HAP-1 (cell line): ENCODE measurements around the gene PARP12.
"Not testable (repeated sequence)": the region's sequence is repeated elsewhere in the genome, so short reads cannot be mapped to it uniquely, and the experiment has no call there.

Source experiments
- DNase-seq, 2 experiments: peaks; one replicate each; pipeline ENCODE4 v3.0.0-alpha.2; 2016 to 2020; ENCODE audit warnings: low spot score in 2 of 2
- H3K27me3 ChIP-seq: fragments of 250-450 bp; sonication (Bioruptor Pico); 2 replicates; pipeline ENCODE4 v1.5.1; 2020; ENCODE audit warnings: low read depth, mild to moderate bottlenecking, moderate library complexity
- H3K36me3 ChIP-seq: fragments of 250-450 bp; sonication (Bioruptor Pico); replicated peaks from 2 replicates; pipeline ENCODE4 v1.5.1; 2020; ENCODE audit warnings: mild to moderate bottlenecking
- H3K4me1 ChIP-seq: fragments of 250-450 bp; sonication (Bioruptor Pico); 2 replicates; pipeline ENCODE4 v1.5.1; 2020; ENCODE audit warnings: mild to moderate bottlenecking
- H3K4me3 ChIP-seq: fragments of 250-450 bp; sonication (Bioruptor Pico); 2 replicates; pipeline ENCODE4 v1.5.1; 2020; ENCODE audit warnings: mild to moderate bottlenecking, moderate library complexity
- H3K9me3 ChIP-seq: fragments of 250-450 bp; sonication (Bioruptor Pico); 2 replicates; pipeline ENCODE4 v1.5.1; 2020; ENCODE audit warnings: mild to moderate bottlenecking, moderate library complexity
- in situ Hi-C: fragments of 300-500 bp; cut with MboI; formaldehyde crosslinking; loops from 3 replicates; pipeline ENCODE4 v1.14.3; 2020; ENCODE audit warnings: low sequenced_read_pairs, inconsistent platforms, mixed read lengths

PARP12 gene, protein sequence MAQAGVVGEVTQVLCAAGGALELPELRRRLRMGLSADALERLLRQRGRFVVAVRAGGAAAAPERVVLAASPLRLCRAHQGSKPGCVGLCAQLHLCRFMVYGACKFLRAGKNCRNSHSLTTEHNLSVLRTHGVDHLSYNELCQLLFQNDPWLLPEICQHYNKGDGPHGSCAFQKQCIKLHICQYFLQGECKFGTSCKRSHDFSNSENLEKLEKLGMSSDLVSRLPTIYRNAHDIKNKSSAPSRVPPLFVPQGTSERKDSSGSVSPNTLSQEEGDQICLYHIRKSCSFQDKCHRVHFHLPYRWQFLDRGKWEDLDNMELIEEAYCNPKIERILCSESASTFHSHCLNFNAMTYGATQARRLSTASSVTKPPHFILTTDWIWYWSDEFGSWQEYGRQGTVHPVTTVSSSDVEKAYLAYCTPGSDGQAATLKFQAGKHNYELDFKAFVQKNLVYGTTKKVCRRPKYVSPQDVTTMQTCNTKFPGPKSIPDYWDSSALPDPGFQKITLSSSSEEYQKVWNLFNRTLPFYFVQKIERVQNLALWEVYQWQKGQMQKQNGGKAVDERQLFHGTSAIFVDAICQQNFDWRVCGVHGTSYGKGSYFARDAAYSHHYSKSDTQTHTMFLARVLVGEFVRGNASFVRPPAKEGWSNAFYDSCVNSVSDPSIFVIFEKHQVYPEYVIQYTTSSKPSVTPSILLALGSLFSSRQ

DNA sequence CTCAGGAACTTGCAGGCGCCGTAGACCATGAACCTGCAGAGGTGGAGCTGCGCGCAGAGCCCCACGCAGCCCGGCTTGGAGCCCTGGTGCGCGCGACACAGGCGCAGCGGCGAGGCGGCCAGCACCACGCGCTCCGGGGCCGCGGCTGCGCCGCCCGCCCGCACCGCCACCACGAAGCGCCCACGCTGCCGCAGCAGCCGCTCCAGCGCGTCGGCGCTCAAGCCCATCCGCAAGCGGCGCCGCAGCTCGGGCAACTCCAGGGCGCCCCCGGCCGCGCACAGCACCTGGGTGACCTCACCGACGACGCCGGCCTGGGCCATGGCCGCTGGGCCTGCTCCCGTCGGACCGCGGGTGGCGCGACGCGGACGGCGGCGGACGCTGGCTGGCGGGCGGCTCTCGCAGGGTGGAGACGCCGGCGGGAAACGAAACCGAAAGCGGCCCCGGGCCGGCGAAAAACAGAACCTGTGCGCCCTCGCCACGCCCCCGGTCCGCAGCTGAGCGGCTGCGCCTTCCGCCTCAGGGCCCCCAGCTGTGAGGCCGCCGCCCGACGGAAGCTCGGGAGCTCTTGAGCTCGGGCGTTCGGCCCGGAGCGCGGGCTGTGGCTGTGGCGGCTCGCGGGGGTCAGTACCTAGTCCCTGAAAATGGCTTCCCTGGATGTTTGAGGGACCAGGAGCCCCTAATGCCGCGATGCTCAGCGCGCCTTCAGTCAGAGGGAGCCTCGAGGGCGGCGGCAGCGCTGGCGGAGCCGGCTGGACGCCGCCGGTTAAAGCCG lies at the start of gene PARP12:
Gene PARP12, minus strand, starts transcription at position 424 of the 772 bp plus-strand sequence. Its CDS starts 104 bp downstream, at position 320.
- no peaks in the 10 kb centered on the region for H3K36me3 ChIP-seq
- 0 out of 2 replicates have a peak, but pooled peaks cover 2% of the 10 kb centered on the region for H3K9me3 ChIP-seq
- no peaks in the 10 kb centered on the region for H3K27me3 ChIP-seq
- in situ Hi-C loops = no loop called here
- peak within 1 kb of the TSS; percentile 40 for H3K4me3 ChIP-seq
- H3K4me1 ChIP-seq = no peaks in the 10 kb centered on the region
- peak; percentile 43 to 80 for DNase-seq

DNA sequence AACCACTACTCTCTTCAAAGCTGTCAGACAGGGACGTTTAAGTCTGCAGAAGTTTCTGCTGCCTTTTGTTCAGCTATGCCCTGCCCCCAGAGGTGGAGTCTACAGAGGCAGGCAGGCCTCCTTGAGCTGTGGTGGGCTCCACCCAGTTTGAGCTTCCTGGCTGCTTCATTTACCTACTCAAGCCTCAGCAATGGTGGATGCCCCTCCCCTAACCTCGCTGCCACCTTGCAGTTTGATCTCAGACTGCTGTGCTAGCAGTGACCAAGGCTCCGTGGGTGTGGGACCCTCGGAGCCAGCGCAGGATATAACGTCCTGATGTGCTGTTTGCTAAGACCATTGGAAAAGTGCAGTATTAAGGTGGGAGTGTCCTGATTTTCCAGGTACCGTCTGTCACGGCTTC lies 46.0 kb upstream of the PARP12 start:
- H3K27me3 ChIP-seq, H3K4me1 ChIP-seq, DNase-seq, H3K4me3 ChIP-seq, in situ Hi-C loops, H3K36me3 ChIP-seq, H3K9me3 ChIP-seq: not testable (repeated sequence)

DNA sequence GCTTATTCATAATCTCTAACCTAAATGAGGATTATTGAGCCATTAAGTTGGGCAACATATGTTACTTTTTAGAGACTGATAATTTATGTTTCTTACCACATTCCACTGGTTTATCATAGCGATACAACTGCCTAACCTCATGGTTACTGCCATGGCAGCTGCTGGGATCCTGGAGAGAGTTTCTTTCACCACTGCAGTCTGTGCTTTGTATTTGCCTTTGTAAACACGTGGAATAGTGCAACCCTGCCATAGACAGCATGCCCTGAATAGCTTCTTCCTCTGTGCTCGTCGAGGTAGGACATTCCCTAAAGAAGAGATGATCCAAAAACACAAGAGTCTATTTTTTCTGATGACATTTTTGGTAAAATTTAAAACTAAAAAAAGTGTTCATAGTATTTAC lies 33.7 kb upstream of the PARP12 start:
- no peak for DNase-seq
- Histone ChIP-seq H3K9me3 (no peaks in the 10 kb centered on the region), H3K36me3 (no peaks in the 10 kb centered on the region; the same call in 1 of the 2 replicates), H3K4me3 (no peak overlapping the region), H3K4me1 (no peaks in the 10 kb centered on the region), H3K27me3 (no peaks in the 10 kb centered on the region)
- in situ Hi-C loops = no loop called here

DNA sequence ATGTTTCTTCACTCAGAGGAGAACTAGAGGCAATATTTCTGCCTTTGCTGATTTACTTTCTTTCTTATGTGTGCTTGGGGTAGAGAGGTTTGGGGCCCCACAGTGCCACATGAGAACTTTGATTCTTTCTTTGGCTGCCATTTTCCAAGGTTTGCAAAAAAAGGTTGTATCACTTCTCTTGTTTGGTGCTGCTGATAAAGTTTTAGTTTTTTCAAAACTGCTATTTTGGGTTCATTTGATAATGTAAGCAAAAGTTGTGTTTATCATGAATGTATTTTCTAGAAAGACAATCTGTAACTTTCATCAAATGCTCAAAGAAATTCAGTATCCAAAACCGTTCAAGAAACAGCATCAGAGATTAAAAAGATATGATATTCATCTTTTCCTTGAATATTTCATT lies 30.6 kb upstream of the PARP12 start:
- no peaks in the 10 kb centered on the region for H3K9me3 ChIP-seq
- no peak overlapping the region for H3K4me3 ChIP-seq
- no peak for DNase-seq
- no peaks in the 10 kb centered on the region for H3K4me1 ChIP-seq
- H3K36me3 ChIP-seq = no peaks in the 10 kb centered on the region; the same call in 1 of the 2 replicates
- H3K27me3 ChIP-seq = no peaks in the 10 kb centered on the region
- in situ Hi-C loops = no loop called here

DNA sequence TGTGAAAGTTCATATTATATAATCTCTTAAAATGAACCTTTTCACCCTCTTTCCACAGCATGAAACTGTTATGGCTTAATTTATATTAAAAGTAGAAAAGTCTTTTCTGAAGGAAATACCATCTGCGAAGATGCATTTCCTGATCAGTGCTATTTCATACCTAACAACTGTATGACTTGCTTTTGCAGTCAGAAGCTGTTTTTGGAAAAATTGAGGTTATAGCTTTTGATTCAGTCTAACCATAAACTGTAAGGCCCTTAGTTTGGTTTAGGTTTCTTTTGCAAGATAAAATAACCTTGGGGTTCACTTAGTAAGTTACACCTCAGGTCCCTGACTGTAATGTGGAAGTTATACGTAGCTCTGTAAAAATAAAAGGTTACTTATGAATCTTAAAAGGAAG lies 22.7 kb upstream of the PARP12 start:
- no peaks in the 10 kb centered on the region for H3K27me3 ChIP-seq
- no peaks in the 10 kb centered on the region for H3K9me3 ChIP-seq
- no peak overlapping the region for H3K4me3 ChIP-seq
- no peak for DNase-seq
- H3K36me3 ChIP-seq = no peaks in the 10 kb centered on the region
- no peaks in the 10 kb centered on the region for H3K4me1 ChIP-seq
- in situ Hi-C loops = no loop called here

DNA sequence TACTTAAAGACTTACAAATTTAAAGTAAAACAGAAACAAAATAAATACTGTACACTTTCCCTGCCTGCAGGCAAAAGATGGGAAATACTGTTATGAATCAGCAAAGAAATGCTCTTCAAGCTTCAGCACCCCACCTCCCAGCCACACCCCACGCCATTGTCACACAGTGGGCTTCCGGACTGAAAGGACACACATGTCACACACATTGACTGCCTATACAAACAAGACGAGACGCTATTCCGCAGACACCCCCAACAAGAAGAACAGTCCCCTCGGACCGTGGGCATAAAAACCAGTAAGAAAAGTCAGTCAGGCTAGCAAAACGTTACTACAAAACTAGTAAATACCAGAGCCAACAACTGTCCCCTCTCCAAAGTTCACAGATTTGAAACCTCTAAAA lies 22.2 kb upstream of the PARP12 start:
- Histone ChIP-seq H3K4me1 (no peaks in the 10 kb centered on the region), H3K27me3 (no peaks in the 10 kb centered on the region), H3K36me3 (no peaks in the 10 kb centered on the region), H3K4me3 (no peak overlapping the region), H3K9me3 (no peaks in the 10 kb centered on the region)
- DNase-seq = no peak
- in situ Hi-C loops = no loop called here

DNA sequence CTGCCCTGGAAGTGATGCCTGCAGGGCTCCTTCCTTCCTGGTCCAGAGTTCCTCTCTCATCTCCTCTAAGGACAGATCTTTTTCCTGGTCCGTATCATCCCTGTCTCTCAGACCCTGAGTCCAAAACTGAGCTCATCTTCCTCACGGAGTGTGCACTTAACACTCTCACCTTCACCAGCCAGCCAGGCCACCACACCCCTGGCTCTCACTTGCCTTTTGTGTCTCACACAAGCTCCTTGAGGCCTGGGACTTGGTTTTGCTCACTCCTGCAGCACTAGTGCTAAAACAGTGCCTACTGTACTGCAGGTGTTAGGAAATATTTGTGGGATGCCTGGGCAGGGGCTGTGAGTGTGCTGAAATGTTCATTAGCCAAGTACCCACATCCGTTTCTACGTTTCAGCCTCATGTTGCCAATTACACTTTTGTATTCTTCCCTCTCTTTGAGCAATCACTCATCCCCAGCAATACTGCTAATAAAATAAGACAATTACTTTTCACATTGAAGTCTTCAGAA lies 21.4 kb upstream of the PARP12 start:
- no peak overlapping the region for H3K4me3 ChIP-seq
- H3K4me1 ChIP-seq = no peaks in the 10 kb centered on the region
- in situ Hi-C loops = no loop called here
- no peaks in the 10 kb centered on the region for H3K27me3 ChIP-seq
- no peaks in the 10 kb centered on the region for H3K9me3 ChIP-seq
- H3K36me3 ChIP-seq = no peaks in the 10 kb centered on the region
- DNase-seq = no peak

DNA sequence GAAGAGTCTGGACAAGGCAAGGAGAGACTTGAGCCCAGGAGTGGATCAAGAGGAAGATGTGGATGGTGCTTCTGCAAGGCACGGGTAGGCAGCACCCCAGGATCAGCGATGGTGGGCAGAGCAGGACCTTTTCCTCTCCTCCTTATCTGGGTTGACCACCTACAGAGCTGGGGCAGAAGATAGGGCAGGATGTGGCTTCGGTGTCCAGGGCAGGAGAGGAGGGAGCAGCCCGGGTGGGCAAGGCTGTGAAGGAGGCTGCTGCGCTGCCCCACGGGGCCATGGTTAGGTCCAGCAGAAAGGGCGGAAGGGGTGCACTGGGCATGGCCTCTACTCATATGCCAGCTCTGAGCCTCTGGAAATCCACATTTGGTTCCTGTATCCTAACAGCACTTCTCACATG lies 20.0 kb upstream of the PARP12 start:
- no peak for DNase-seq
- no peaks in the 10 kb centered on the region for H3K4me1 ChIP-seq
- H3K36me3 ChIP-seq = no peaks in the 10 kb centered on the region
- no peaks in the 10 kb centered on the region for H3K9me3 ChIP-seq
- in situ Hi-C loops = no loop called here
- H3K4me3 ChIP-seq = no peak overlapping the region
- H3K27me3 ChIP-seq = no peaks in the 10 kb centered on the region

DNA sequence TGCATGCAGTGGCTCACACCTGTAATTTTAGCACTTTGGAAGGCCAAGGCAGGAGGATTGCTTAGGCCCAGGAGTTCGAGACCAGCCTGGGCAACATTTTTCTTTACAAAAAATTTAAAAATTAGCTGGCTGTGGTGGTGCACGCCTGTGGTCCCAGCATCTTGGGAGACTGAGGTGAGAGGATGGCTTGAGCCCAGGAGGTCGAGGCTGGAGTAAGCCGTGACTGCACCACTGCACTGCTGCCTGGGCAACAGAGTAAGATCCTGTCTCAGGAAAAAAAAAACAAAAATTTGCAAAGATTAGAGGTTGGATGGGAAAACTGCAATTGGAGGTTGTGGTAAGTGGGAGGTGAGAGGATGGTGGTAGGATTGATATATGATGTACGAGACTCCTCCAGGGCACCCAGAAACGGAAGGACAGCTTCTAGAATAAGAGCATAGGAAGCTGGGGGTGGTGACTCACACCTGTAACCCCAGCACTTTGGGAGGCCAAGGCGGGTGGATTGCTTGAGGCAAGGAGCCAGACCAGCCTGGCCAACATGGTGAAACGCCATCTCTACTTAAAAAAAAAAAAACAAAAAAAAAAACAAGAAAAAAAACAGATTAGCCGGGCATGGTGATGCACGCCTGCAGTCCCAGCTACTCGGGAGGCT lies 19.1 kb upstream of the PARP12 start:
- no peaks in the 10 kb centered on the region for H3K4me1 ChIP-seq
- DNase-seq = no peak
- no peak overlapping the region for H3K4me3 ChIP-seq
- H3K9me3 ChIP-seq = no peaks in the 10 kb centered on the region
- H3K27me3 ChIP-seq = no peaks in the 10 kb centered on the region
- H3K36me3 ChIP-seq = no peaks in the 10 kb centered on the region
- in situ Hi-C loops = no loop called here

DNA sequence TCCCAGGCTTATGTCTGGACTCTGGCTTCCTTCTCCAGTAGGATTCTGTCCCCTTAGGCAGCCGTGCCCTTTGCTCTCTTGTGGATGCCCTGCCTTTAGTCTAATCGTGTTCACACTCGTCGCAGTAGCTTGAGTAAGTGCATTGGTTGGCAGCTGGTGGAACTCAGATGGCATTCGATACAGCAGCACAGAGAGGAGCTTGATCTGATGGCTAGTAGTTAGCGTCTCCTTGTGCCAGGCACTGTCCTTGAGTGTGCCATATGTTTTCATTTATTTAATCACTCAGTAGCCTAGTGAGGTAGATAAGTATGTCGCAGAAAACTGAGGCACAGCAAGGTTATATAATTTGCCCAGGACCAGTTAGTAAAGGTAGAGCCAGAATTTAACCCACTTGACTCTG lies 18.2 kb upstream of the PARP12 start:
- Histone ChIP-seq H3K27me3 (no peaks in the 10 kb centered on the region), H3K4me1 (no peaks in the 10 kb centered on the region), H3K9me3 (no peaks in the 10 kb centered on the region), H3K4me3 (no peak overlapping the region), H3K36me3 (no peaks in the 10 kb centered on the region)
- in situ Hi-C loops = no loop called here
- DNase-seq = no peak

DNA sequence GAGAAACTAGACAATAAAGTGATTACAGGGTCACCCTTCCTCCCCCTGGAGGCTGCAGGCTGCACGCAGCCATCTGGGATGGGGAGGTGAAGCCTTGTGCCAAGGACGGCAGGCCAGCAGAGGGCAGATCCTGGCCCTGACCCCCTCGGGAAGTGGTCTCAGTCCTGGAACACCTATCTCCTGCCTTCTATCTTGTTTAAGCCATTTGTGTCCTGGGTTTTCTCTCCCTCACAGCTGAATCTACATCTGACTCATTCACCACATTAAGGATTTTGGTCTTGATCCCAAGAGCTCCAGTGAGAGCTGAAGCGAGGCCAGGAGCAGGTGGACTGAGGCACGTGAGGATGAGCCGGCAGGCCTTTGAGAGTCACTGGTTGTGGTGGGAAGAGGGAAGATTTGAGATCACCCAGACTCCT lies 16.4 kb upstream of the PARP12 start:
- H3K36me3 ChIP-seq = no peaks in the 10 kb centered on the region
- peak; percentile 38 to 53 for DNase-seq
- no peaks in the 10 kb centered on the region for H3K9me3 ChIP-seq
- H3K27me3 ChIP-seq = no peaks in the 10 kb centered on the region
- no peaks in the 10 kb centered on the region for H3K4me1 ChIP-seq
- in situ Hi-C loops = no loop called here
- H3K4me3 ChIP-seq = no peak overlapping the region

DNA sequence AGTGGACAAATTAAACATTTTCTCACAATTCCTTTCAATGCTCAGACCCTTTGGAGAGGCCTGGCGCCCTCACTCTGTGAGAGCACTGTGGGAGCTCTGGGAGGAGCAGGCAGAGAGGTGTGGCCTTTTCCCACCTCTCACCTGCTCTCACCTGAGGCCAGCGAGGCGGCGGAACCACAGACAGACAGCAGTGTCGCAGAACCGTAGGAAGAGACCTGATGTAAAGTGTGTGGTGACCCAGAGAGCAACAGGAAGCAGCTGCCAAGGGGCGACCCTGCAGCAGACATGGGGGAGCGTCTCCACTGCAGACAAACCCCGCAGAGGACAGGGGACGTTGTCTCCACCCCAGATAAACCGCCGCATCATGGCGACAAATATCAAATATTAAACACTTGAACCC lies 15.6 kb upstream of the PARP12 start:
- H3K27me3 ChIP-seq = no peaks in the 10 kb centered on the region
- no peaks in the 10 kb centered on the region for H3K4me1 ChIP-seq
- no peaks in the 10 kb centered on the region for H3K9me3 ChIP-seq
- no peak overlapping the region for H3K4me3 ChIP-seq
- DNase-seq = no peak
- H3K36me3 ChIP-seq = no peaks in the 10 kb centered on the region
- in situ Hi-C loops = no loop called here

DNA sequence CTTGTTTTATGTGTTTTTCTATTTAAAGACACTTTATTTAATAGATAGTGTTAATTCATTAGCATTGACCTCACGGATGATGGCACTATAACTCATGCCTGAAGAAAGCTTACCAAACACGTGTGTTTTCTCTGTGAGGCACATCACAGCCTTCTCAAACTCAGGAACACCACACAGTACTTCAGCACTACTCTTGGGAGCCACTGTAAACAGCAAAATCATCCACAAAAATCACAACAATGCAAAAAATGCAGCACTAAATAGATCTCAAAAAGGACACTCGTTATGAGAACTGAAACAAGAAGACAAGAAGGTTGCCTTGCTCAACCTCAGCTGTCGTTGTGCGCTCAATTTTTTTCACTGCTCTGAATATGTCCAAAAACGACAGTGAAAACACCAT lies 12.0 kb upstream of the PARP12 start:
- H3K36me3 ChIP-seq = no peaks in the 10 kb centered on the region
- H3K9me3 ChIP-seq = no peaks in the 10 kb centered on the region
- no peaks in the 10 kb centered on the region for H3K4me1 ChIP-seq
- DNase-seq = no peak
- no peak overlapping the region for H3K4me3 ChIP-seq
- H3K27me3 ChIP-seq = no peaks in the 10 kb centered on the region
- in situ Hi-C loops = no loop called here
